DLD1 (cell line): ENCODE measurements around the gene AGPAT3.

Source experiments
- in situ Hi-C: cut with HindIII; loops from 2 replicates; pipeline ENCODE4 v1.10.0; 2017; ENCODE audit warnings: low sequenced_read_pairs

AGPAT3 gene

GRCh38 chr21:43921571-43921978 is 56.6 kb downstream of the AGPAT3 start:
- in situ Hi-C loops, result no loop called here

- in situ Hi-C loops, result no loop called here
Measured at GRCh38 chr21:43921979-43922945, 57.2 kb downstream of the AGPAT3 start.

- in situ Hi-C loops, result no loop called here
Measured at GRCh38 chr21:43922949-43923348, 57.9 kb downstream of the AGPAT3 start.

GRCh38 chr21:43923391-43923790 is 58.4 kb downstream of the AGPAT3 start:
- in situ Hi-C loops, result no loop called here

GRCh38 chr21:43924421-43925095 is 59.5 kb downstream of the AGPAT3 start:
- in situ Hi-C loops, result no loop called here

- in situ Hi-C loops, result no loop called here
Measured at GRCh38 chr21:43925096-43925481, 60.1 kb downstream of the AGPAT3 start.

- in situ Hi-C loops, result no loop called here
Measured at GRCh38 chr21:43925609-43926008, 60.6 kb downstream of the AGPAT3 start.

- in situ Hi-C loops, result no loop called here
Measured at GRCh38 chr21:43926196-43926595, 61.2 kb downstream of the AGPAT3 start.

- in situ Hi-C loops, result no loop called here
Measured at GRCh38 chr21:43927591-43928221, 62.7 kb downstream of the AGPAT3 start.

GRCh38 chr21:43928222-43929125 is 63.5 kb downstream of the AGPAT3 start:
- in situ Hi-C loops, result no loop called here

GRCh38 chr21:43929217-43929971 is 64.4 kb downstream of the AGPAT3 start:
- in situ Hi-C loops, result no loop called here

GRCh38 chr21:43930074-43930847 is 65.2 kb downstream of the AGPAT3 start:
- in situ Hi-C loops, result no loop called here

GRCh38 chr21:43930848-43931375 is 65.9 kb downstream of the AGPAT3 start:
- in situ Hi-C loops, result no loop called here

- in situ Hi-C loops, result no loop called here
Measured at GRCh38 chr21:43931489-43931888, 66.5 kb downstream of the AGPAT3 start.

GRCh38 chr21:43932005-43932404 is 67.0 kb downstream of the AGPAT3 start:
- in situ Hi-C loops, result no loop called here

GRCh38 chr21:43933199-43933598 is 68.2 kb downstream of the AGPAT3 start:
- in situ Hi-C loops, result no loop called here

GRCh38 chr21:43933680-43934079 is 68.7 kb downstream of the AGPAT3 start:
- in situ Hi-C loops, result no loop called here

- in situ Hi-C loops, result no loop called here
Measured at GRCh38 chr21:43934116-43934515, 69.1 kb downstream of the AGPAT3 start.
